ENCODE measurements around the gene CCND1. TPM values are rescaled to one million over a fixed set of nuclear protein-coding genes. Genes with fewer than 3 reads are reported as not detected.

CCND1 gene
- total and polyA plus RNA-seq, 10 of the 15 experiments (the other 5 are each of a cell fraction or from before 2014, with no cell fraction given) = 0.09 to 6.6 (median 0.59) TPM; not detected in 2

DNA sequence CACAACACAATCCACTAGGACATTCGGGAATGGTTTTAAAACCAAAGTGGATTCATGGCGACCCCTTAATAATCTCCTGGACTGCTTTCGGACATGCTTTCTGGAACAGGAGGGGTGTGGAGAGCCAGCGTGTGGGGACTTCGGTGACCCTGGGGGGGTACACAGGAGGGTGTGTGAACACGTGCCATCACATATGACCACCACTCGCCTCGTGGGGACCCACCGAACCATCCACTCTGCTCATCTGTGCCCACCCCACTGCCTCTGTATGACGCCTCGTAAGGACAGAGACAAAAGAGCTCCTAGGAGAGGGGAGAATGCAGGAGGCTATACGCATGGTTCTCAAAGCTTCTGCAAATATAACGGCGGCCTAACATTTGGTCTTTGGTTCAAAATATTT lies 25.3 kb downstream of the CCND1 start:
- no peak overlapping the region for H3K4me3 ChIP-seq
- RAD21 ChIA-PET (ENCODE audit: unreplicated experiment) = no interaction called here
- no peak overlapping the region for H3K9ac ChIP-seq (ENCODE audit: control insufficient read depth, insufficient read depth, low read length)
- FAIRE-seq (no peak), DNase-seq (ENCODE audit: low read depth, low spot score) (no peak), ATAC-seq (no peak)
- peaks cover 3% of the 10 kb centered on the region; the same call in 1 of the 2 replicates for H4K20me1 ChIP-seq (ENCODE audit: control insufficient read depth, insufficient read depth)
- intact Hi-C loops (cut with micrococcal nuclease; ENCODE audit: unreplicated experiment) = no loop called here
- H3K27me3 ChIP-seq (replicated peaks in 1 of 2; ENCODE audit: control insufficient read depth in 2 of 2, insufficient read depth in 2 of 2, low read length in 1 of 2) = no peaks in the 10 kb centered on the region
- peaks cover 4 to 13% of the 10 kb centered on the region in 2 experiments for H3K36me3 ChIP-seq (ENCODE audit: control insufficient read depth in 2 of 2, insufficient read depth in 2 of 2, low read length in 1 of 2)
- TF ChIP-seq BACH1 (IDR thresholded peaks at IDR 0.05; ENCODE audit: borderline replicate concordance) (no peak), POLR2A (IDR thresholded peaks at IDR 0.05; ENCODE audit: low read depth, low read length) (peak; percentile 20; the same call in 1 of the 2 replicates)
- H3K27ac ChIP-seq (ENCODE audit: control insufficient read depth, insufficient read depth) = no peak overlapping the region
- SMC1A ChIA-PET (ENCODE audit: uncharacterized antibody, unreplicated experiment) = no interaction called here
- H3K4me2 ChIP-seq (ENCODE audit: control insufficient read depth, insufficient read depth) = no peak overlapping the region
- no peaks in the 10 kb centered on the region for H3K9me3 ChIP-seq (replicated peaks; ENCODE audit: control insufficient read depth, insufficient read depth, low read length)
- CTCF ChIA-PET = no interaction called here
- POLR2A ChIA-PET = no interaction called here
- no TSS peak for BruUV-seq (replicated peaks)
- no peaks in the 10 kb centered on the region; the same call in 1 of the 2 replicates for H3K79me2 ChIP-seq (ENCODE audit: control insufficient read depth, insufficient read depth, low read length)
- no peak overlapping the region for H2AFZ ChIP-seq (ENCODE audit: control insufficient read depth, low read depth, low read length)
- no peaks in the 10 kb centered on the region for H3K4me1 ChIP-seq (ENCODE audit: control insufficient read depth, insufficient read depth, low read length)
- in situ Hi-C loops (cut with MboI) = loop anchor here (10.0 kb wide), 1 partner anchor 561 kb away; no protein-coding TSS in a partner anchor
- WGBS (ENCODE audit: insufficient coverage, insufficient replicate concordance, low lambda C conversion rate, missing lambda C conversion rate) = 87% methylated on average over 14 of the region's 14 CpGs

DNA sequence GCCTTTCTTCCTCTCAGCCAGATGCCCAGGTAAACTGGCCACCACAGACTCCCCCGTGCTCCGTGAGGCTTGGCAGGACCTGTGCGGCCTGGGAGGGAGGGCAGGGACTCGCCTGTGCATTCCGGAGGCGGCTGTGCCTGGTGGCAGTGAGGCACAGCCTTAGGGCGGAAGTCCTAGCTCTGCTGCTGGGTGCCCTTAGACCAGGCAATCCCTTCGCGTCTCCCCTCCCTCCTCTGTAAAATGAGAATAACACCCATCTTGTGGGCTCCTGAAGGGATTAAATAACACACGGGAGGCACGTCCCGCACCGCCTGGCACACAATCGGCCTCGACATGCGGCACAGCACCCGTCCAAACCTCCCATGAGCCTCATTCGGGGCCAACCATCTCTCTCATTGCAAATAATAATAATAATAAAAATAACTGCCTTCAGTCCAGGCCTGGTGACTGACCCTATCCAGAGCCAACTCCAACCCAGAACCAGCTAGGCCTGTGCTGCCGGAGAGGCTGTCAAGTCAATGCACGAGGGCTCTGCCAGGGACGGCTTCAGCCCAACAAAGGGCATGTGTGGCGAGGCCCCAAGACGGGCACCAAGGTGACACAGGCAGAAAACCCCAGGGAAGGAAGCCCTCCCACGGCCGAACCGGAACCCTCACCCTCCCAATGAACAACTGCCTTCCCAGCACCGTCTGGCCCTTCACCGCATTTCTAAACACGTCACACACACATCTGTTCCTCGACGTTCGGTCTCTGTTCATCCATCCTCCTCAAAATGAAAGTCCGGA lies 26.0 kb downstream of the CCND1 start:
- H3K4me2 ChIP-seq (ENCODE audit: control insufficient read depth, insufficient read depth) = no peak overlapping the region
- no peak overlapping the region for H2AFZ ChIP-seq (ENCODE audit: control insufficient read depth, low read depth, low read length)
- no peaks in the 10 kb centered on the region for H3K9me3 ChIP-seq (replicated peaks; ENCODE audit: control insufficient read depth, insufficient read depth, low read length)
- WGBS (ENCODE audit: insufficient coverage, insufficient replicate concordance, low lambda C conversion rate, missing lambda C conversion rate) = 93% methylated on average over 33 of the region's 33 CpGs
- H3K27ac ChIP-seq (ENCODE audit: control insufficient read depth, insufficient read depth) = no peak overlapping the region
- H3K27me3 ChIP-seq (replicated peaks in 1 of 2; ENCODE audit: control insufficient read depth in 2 of 2, insufficient read depth in 2 of 2, low read length in 1 of 2) = no peaks in the 10 kb centered on the region
- RAD21 ChIA-PET (ENCODE audit: unreplicated experiment) = no interaction called here
- POLR2A ChIA-PET = no interaction called here
- SMC1A ChIA-PET (ENCODE audit: uncharacterized antibody, unreplicated experiment) = no interaction called here
- DNase-seq (ENCODE audit: low read depth, low spot score) (no peak), ATAC-seq (no peak), FAIRE-seq (no peak)
- peaks cover 4 to 15% of the 10 kb centered on the region in 2 experiments for H3K36me3 ChIP-seq (ENCODE audit: control insufficient read depth in 2 of 2, insufficient read depth in 2 of 2, low read length in 1 of 2)
- no peak overlapping the region for H3K9ac ChIP-seq (ENCODE audit: control insufficient read depth, insufficient read depth, low read length)
- intact Hi-C loops (cut with micrococcal nuclease; ENCODE audit: unreplicated experiment) (no loop called here), in situ Hi-C loops (cut with MboI) (loop anchor here (10.0 kb wide), 1 partner anchor 562 kb away; no protein-coding TSS in a partner anchor)
- H4K20me1 ChIP-seq (ENCODE audit: control insufficient read depth, insufficient read depth) = peaks cover 3% of the 10 kb centered on the region; the same call in 1 of the 2 replicates
- H3K79me2 ChIP-seq (ENCODE audit: control insufficient read depth, insufficient read depth, low read length) = no peaks in the 10 kb centered on the region; the same call in 1 of the 2 replicates
- BruUV-seq (replicated peaks) = no TSS peak
- H3K4me3 ChIP-seq = no peak overlapping the region
- H3K4me1 ChIP-seq (ENCODE audit: control insufficient read depth, insufficient read depth, low read length) = no peaks in the 10 kb centered on the region
- CTCF ChIA-PET = interaction anchor here (3.9 kb wide), 1 partner anchor 374 kb away, joined by 17 read pairs; the partner anchor contains the start of gene MYEOV
- TF ChIP-seq ZNF207 (IDR thresholded peaks at IDR 0.05; ENCODE audit: borderline replicate concordance) (no peak), NFXL1 (IDR thresholded peaks at IDR 0.05; ENCODE audit: borderline replicate concordance) (no peak), CHD1 (IDR thresholded peaks at IDR 0.05; ENCODE audit: low read depth, low read length) (no peak), EZH2 (IDR thresholded peaks at IDR 0.05; ENCODE audit: borderline replicate concordance, control insufficient read depth, low read depth, low read length) (no peak), RB1 (IDR thresholded peaks at IDR 0.05; ENCODE audit: borderline replicate concordance) (no peak), KDM1A (IDR thresholded peaks at IDR 0.05; ENCODE audit: borderline replicate concordance) (no peak), ZSCAN29 (IDR thresholded peaks at IDR 0.05) (no peak), TCF3 (IDR thresholded peaks at IDR 0.05; ENCODE audit: borderline replicate concordance, insufficient read depth, low read depth, low read length) (no peak), NFIC (IDR thresholded peaks at IDR 0.05; ENCODE audit: low read depth, low read length) (no peak), SMAD5 (IDR thresholded peaks at IDR 0.05; ENCODE audit: low read depth) (no peak)
- TF ChIP-seq, protein P1, sequence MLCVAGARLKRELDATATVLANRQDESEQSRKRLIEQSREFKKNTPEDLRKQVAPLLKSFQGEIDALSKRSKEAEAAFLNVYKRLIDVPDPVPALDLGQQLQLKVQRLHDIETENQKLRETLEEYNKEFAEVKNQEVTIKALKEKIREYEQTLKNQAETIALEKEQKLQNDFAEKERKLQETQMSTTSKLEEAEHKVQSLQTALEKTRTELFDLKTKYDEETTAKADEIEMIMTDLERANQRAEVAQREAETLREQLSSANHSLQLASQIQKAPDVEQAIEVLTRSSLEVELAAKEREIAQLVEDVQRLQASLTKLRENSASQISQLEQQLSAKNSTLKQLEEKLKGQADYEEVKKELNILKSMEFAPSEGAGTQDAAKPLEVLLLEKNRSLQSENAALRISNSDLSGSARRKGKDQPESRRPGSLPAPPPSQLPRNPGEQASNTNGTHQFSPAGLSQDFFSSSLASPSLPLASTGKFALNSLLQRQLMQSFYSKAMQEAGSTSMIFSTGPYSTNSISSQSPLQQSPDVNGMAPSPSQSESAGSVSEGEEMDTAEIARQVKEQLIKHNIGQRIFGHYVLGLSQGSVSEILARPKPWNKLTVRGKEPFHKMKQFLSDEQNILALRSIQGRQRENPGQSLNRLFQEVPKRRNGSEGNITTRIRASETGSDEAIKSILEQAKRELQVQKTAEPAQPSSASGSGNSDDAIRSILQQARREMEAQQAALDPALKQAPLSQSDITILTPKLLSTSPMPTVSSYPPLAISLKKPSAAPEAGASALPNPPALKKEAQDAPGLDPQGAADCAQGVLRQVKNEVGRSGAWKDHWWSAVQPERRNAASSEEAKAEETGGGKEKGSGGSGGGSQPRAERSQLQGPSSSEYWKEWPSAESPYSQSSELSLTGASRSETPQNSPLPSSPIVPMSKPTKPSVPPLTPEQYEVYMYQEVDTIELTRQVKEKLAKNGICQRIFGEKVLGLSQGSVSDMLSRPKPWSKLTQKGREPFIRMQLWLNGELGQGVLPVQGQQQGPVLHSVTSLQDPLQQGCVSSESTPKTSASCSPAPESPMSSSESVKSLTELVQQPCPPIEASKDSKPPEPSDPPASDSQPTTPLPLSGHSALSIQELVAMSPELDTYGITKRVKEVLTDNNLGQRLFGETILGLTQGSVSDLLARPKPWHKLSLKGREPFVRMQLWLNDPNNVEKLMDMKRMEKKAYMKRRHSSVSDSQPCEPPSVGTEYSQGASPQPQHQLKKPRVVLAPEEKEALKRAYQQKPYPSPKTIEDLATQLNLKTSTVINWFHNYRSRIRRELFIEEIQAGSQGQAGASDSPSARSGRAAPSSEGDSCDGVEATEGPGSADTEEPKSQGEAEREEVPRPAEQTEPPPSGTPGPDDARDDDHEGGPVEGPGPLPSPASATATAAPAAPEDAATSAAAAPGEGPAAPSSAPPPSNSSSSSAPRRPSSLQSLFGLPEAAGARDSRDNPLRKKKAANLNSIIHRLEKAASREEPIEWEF (IDR thresholded peaks at IDR 0.05; ENCODE audit: insufficient replicate concordance, low read depth, low read length) = no peak
